Liver (tissue), 3 donors: ENCODE results near the gene MYOM3.

Experiments
- EGR1 ChIP-seq, 2 donors: IDR thresholded peaks; 2 replicates each; pipeline ENCODE4 v1.6.1; 2016 to 2018; ENCODE audit warnings: antibody characterized with exemption in 2 of 2, low read depth in 2 of 2
- GABPA ChIP-seq, 2 donors: IDR thresholded peaks in 1 of 2; conservative IDR thresholded peaks in 1 of 2; 2 replicates each; pipeline ENCODE4 v1.6.1; 2016; ENCODE audit warnings: antibody characterized with exemption in 2 of 2, mild to moderate bottlenecking in 1 of 2, moderate library complexity in 1 of 2
- HNF4G ChIP-seq: IDR thresholded peaks from 2 replicates; pipeline ENCODE4 v1.6.1; 2016; ENCODE audit warnings: antibody characterized with exemption
- JUND ChIP-seq, 2 donors: IDR thresholded peaks; 2 replicates each; pipeline ENCODE4 v1.6.1; 2016; ENCODE audit warnings: antibody characterized with exemption in 2 of 2
- RAD21 ChIP-seq, 2 donors: IDR thresholded peaks; 2 replicates each; pipeline ENCODE4 v1.6.1; 2016; ENCODE audit warnings: antibody characterized with exemption in 2 of 2, mild to moderate bottlenecking in 2 of 2
- TAF1 ChIP-seq: conservative IDR thresholded peaks from 2 replicates; pipeline ENCODE4 v1.6.1; 2016; ENCODE audit warnings: antibody characterized with exemption, mild to moderate bottlenecking
- YY1 ChIP-seq: IDR thresholded peaks from 2 replicates; pipeline ENCODE4 v1.6.1; 2016; ENCODE audit warnings: antibody characterized with exemption, mild to moderate bottlenecking
- TF ChIP-seq, protein P1 (sequence below): fragments of 150-350 bp; IDR thresholded peaks from 2 replicates; pipeline ENCODE4 v1.5.1; 2017; ENCODE audit warnings: improper control_type of control experiment, low read depth, low read length; ENCODE audit not compliant: missing input control
- donor health status: healthy.
- donor health status: healthy.

DNA sequence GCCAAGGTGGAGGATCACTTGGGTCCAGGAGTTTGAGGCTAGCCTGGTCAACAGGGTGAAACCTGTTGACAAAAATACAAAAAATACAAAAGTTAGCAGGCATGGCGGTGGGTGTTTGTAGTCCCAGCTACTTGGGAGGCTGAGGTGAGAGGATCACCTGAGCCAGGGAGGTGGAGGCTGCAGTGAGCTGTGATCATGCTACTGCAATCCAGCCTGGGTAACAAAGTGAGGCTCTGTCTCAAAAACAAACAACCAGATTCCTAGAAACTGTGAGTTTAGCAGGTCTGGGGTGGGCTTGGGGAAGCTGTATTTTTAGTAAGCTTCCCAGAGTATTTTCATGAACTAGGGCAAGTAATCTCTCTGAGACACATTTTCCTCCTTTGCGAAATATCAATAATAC, 5.2 kb upstream of the MYOM3 start:
- TF ChIP-seq, protein P1, sequence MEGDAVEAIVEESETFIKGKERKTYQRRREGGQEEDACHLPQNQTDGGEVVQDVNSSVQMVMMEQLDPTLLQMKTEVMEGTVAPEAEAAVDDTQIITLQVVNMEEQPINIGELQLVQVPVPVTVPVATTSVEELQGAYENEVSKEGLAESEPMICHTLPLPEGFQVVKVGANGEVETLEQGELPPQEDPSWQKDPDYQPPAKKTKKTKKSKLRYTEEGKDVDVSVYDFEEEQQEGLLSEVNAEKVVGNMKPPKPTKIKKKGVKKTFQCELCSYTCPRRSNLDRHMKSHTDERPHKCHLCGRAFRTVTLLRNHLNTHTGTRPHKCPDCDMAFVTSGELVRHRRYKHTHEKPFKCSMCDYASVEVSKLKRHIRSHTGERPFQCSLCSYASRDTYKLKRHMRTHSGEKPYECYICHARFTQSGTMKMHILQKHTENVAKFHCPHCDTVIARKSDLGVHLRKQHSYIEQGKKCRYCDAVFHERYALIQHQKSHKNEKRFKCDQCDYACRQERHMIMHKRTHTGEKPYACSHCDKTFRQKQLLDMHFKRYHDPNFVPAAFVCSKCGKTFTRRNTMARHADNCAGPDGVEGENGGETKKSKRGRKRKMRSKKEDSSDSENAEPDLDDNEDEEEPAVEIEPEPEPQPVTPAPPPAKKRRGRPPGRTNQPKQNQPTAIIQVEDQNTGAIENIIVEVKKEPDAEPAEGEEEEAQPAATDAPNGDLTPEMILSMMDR, result no peak
- no peak for TF ChIP-seq YY1
- TF ChIP-seq RAD21 (IDR thresholded peaks at IDR 0.05), result no peak
- TF ChIP-seq TAF1, result no peak
- TF ChIP-seq EGR1 (IDR thresholded peaks at IDR 0.05; ENCODE audit: low read depth in 2 of 2), result no peak
- no peak for TF ChIP-seq JUND (IDR thresholded peaks at IDR 0.05)
- TF ChIP-seq GABPA (IDR thresholded peaks at IDR 0.05 in 1 of 2, conservative IDR thresholded peaks at IDR 0.05 in 1 of 2), result no peak
- TF ChIP-seq HNF4G, result no peak
